GM19025 (cell line): ENCODE measurements around the gene LIPN.

Experiments
- ATAC-seq: cut with Tn5 transposase; IDR thresholded peaks from one replicate; pipeline ENCODE4 v1.9.1; 2021; ENCODE audit warnings: mild to moderate bottlenecking, low read depth, moderate library complexity; ENCODE audit not compliant: unreplicated experiment

LIPN gene

DNA sequence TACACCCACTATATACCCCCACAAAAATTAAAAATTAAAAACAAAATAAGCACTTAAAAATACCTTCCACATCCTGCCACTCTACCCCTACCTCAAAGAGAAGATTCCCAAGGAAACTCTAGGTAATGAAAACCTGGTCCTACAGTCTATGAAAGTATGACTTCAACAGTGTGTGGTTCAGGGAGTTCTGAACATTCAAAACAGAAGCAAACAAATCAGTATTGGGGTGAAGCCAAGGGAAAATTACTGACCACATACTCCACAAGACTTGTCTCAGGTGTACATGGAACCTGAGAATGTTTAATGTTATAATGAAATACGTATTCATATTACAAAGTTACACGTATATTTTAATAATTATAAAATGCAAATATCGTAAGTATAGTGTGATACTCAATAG lies 22.4 kb downstream of the LIPN start:
- ATAC-seq = no peak

DNA sequence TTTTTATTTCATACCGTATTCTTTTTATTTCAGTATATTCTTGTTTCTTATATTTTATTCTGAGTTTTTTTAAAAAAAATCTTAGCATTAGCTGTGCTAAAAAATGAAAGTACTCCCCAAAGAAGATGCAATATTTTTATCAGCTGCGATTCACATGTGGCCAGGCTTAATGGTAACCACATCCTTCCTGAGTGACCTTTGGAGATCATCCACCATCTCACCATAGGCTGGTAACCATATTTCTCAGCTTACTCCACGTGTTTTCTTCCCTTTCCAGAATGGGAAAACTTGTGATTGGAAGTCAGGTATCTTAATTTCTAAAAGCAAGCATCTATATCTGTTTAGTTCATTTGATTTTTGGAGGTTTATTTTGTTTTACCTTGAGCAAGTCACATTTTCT lies 23.9 kb downstream of the LIPN start:
- no peak for ATAC-seq

GRCh38 chr10:88786032-88786770 lies 26.4 kb downstream of the LIPN start:
- ATAC-seq = no peak

GRCh38 chr10:88787463-88787862 lies 27.6 kb downstream of the LIPN start:
- no peak for ATAC-seq

- ATAC-seq = no peak
Observed at GRCh38 chr10:88788924-88789323, 29.1 kb downstream of the LIPN start.

- no peak for ATAC-seq
Observed at GRCh38 chr10:88791924-88792323, 32.1 kb downstream of the LIPN start.

DNA sequence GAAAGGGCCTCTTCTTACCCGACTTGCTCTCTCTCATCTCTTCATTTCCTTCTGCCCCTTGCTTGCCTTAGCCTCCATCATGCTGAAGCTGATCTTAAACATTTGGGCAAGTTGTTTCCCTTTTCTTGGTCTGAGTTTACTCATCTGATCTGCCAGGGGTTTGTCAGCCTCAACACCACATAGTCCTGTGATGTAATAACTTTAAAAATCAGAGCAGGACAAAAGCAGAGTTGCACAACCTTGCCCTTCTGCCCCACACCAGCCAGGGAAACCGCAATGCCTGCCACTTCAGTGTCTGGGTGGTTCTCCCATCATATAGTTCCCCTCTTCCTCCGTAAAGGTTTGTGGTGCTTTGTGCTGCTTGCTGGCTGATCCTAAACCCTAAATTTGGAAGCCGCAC lies 32.8 kb downstream of the LIPN start:
- ATAC-seq = no peak

GRCh38 chr10:88793712-88794299 lies 34.0 kb downstream of the LIPN start:
- no peak for ATAC-seq

- ATAC-seq = no peak
Observed at GRCh38 chr10:88794731-88795130, 34.9 kb downstream of the LIPN start.

GRCh38 chr10:88800152-88801125 lies 40.6 kb downstream of the LIPN start:
- ATAC-seq = no peak

DNA sequence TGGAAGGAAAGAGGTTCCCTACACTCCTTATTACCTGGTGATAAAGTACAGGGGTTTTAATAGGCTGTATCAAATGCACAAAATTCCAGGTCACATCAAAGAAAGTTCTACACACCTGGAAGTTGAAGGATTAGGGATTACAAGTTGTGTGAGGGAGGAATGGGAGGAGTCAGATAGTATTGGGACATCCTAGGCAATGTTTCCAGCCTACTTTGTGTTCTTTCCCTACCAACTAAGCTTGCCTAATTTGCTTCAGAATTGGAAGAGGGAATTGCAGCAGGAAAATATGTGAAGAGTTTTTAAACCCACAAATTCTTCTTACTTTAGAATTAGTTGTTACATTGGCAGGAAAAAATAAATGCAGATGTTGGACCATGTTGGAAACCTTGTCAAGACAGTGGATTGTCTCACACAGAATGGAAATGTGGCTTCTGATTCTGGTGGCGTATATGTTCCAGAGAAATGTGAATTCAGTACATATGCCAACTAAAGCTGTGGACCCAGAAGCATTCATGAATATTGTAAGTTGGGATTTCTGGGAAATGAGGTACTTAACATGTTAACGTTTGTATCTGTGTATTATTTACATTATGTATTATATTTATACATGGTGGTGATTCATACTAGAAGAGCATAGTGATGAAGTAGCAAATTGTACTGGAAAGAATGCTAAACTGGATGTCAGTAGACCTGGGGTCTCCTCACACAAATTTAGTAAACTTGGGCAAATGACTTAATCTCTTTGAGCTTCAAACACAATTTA lies 42.9 kb downstream of the LIPN start, which contains the start of gene LIPM:
LIPM (plus strand) TSS at position 208 of the 763 bp plus-strand sequence; CDS start at position 375, 167 bp downstream.
- no peak for ATAC-seq

GRCh38 chr10:88803641-88804040 lies 43.8 kb downstream of the LIPN start:
- no peak for ATAC-seq

GRCh38 chr10:88804083-88804812 lies 44.4 kb downstream of the LIPN start:
- ATAC-seq = no peak

GRCh38 chr10:88805361-88805760 lies 45.5 kb downstream of the LIPN start:
- ATAC-seq = no peak

- ATAC-seq = no peak
Observed at GRCh38 chr10:88805924-88806323, 46.1 kb downstream of the LIPN start.

- no peak for ATAC-seq
Observed at GRCh38 chr10:88809621-88810020, 49.8 kb downstream of the LIPN start.

- ATAC-seq = peak; percentile 44
Observed at GRCh38 chr10:88810196-88810961, 50.6 kb downstream of the LIPN start.

DNA sequence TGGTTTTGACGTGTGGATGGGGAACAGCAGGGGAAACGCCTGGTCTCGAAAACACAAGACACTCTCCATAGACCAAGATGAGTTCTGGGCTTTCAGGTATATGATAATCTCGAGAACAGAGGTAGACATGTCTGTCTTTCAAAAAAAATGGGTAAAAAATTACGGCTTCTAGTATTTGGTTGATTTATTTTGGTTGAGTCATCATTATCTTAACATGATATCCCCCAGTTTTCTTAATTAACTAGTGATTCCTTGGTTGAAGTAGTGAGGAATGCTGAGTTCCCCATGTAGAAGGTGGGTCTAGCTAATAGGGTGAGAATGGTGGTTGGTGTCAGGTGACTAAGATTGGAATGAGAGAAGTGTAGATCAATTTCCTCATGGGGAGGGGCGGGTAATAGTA lies 53.4 kb downstream of the LIPN start:
- ATAC-seq = no peak

DNA sequence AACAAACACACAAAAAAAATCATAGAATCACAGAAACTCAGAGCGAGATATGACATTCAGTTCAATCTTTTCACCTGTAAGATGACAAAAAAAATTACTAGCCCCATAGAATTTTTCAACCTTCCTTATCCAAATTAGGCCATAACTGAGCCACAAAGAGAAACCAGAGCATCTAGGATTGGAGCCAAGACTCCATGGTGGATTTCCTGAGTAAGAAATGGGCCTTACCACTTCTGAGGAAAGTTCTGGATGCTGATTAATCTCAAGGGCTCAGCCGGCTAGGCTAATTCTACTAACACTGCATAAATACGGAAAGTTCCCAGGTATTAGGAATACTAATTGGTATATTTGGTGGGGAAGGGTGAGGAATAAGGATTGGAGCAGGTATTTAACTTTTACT lies 59.5 kb downstream of the LIPN start:
- ATAC-seq = no peak
